GM12865 (cell line): ENCODE results near the gene SETX.

Source experiments
- DNase-seq: peaks from one replicate; pipeline ENCODE4 v3.0.0; 2010; ENCODE audit warnings: low read depth
- H3K4me3 ChIP-seq: 2 replicates; pipeline ENCODE4 v1.5.1; 2011; ENCODE audit warnings: mild to moderate bottlenecking, low read depth, low read length, control low read depth
- CTCF ChIP-seq: IDR thresholded peaks from 2 replicates; pipeline ENCODE4 v1.5.1; 2011; ENCODE audit warnings: low read length, control low read depth, low read depth, inconsistent platforms; ENCODE audit not compliant: insufficient read depth; ENCODE audit errors: missing control alignments

SETX gene

DNA sequence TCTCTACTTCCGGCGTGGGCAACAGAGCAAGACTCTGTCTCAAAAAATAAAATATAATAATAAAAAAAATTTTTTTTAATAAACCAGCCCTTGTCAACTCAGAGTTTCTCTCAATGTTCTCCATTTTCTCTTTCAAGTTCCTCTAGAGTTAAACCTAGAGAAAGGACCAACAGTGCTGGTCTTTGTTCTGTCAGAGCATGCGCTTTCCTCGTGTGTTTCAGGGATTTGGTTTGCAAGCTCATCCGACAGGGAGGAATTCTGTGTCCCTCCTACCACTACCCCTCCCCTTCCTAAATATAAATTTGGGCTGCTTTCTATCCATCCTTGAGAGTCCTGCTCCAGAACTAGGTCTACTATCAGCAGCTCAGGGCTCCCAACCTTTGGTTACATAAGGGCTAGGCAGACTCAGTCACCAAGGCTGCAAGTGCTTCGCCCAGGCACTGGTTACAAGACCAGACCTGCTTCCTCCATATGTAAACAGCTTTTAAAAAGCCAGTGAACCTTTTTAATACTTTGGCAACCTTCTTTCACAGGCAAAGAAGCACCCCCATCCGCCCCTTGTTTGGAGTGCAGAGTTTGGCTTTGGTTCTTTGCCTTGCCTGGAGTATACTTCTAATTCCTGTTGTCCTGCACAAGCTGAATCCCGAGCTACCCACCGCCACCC lies 13.5 kb downstream of the SETX start:
- TF ChIP-seq CTCF = no peak
- no peak overlapping the region for H3K4me3 ChIP-seq
- DNase-seq = no peak

GRCh38 chr9:132334364-132334763 lies 20.4 kb downstream of the SETX start:
- DNase-seq = no peak
- TF ChIP-seq CTCF = no peak
- H3K4me3 ChIP-seq = no peak overlapping the region

DNA sequence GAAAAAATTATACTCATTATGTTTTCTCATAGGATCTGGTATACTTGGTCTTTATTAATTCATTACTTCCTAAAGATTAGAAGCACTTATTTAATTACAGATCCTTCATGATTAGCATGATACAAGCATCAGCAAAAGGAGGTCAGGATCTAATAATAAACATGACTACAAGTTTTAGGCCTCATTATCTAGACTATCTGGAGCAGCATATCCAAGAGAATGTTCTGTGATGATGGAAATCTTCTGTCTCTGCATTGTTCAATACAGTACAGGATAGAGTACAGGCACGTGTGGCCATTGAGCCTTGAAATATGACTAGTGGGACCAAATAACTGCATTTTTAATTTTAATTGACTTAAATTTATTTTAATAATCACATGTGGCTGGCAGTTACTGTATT lies 21.2 kb downstream of the SETX start:
- no peak overlapping the region for H3K4me3 ChIP-seq
- no peak for TF ChIP-seq CTCF
- DNase-seq = no peak

- TF ChIP-seq CTCF = no peak
- DNase-seq = no peak
- no peak overlapping the region for H3K4me3 ChIP-seq
These were observed 26.2 kb downstream of the SETX start for GRCh38 chr9:132328580-132328979.

DNA sequence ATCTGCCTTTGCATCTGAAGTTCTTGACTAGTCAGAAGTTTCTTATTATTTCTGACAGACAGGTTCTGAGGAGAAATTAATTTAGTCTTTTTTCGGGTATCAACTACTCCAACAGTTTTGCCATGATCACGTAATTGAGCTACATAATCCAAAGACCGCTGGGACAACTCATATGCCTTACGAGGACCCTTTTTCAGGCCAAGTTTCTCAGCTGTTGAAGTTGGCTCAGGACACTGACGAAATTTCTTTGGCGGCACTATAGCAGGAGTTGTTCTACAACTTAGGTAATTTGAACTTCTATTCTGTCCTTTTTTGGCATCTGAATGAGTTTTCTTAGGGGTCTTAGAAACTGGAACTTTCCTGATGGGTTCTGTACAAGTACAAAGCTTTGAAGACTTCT lies 27.2 kb downstream of the SETX start:
- TF ChIP-seq CTCF = no peak
- no peak for DNase-seq
- no peak overlapping the region for H3K4me3 ChIP-seq

DNA sequence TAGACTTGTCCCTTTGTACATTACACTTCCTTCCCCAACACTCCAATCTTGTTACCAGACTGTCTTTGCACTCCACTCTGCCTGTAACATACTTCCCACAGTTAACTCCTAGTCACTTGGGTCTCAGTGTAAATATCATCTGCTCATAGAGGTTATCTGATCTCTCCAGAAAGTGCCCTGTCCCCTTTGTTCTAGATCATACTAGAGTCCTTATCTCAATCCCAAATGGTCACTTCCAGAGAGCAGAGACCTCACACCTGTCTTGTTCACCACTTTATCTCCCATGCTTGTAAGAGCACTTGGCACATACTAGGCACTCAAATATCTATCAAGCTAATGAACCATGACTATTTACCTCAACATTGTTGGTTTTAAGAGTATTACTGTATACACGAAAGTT lies 30.4 kb downstream of the SETX start:
- TF ChIP-seq CTCF = no peak
- no peak for DNase-seq
- H3K4me3 ChIP-seq = no peak overlapping the region
